ENCODE measurements around the gene CST4. TPM values are rescaled to one million over a fixed set of nuclear protein-coding genes. Genes with fewer than 3 reads are reported as not detected.
"Not testable (repeated sequence)": the region's sequence is repeated elsewhere in the genome, so short reads cannot be mapped to it uniquely, and the experiment has no call there.

CST4 gene
- total RNA-seq, 1 donor from 2014 or later, result not detected

DNA sequence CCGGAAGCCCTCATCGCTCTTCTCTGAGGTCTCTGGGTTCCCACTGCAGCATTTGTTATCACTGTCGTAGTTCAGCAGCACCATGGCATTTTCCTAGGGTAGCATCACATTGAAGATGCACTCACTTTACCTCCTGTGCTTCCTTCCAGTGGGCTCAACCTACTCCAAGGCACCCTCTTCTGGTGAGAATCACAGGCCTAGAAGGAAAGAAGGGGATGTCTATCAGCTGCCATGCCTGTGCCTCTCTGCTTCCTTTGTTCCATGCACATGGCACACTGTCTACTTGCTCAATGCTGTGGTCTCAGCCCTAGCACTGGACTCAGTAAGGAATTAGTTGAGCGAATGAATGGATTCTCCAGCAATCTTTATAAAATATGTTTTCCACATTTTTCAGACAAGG, 22.6 kb downstream of the CST4 start:
- no peak overlapping the region for H3K4me3 ChIP-seq (ENCODE audit: low read depth, low read length)
- no peaks in the 10 kb centered on the region for H3K27me3 ChIP-seq (ENCODE audit: control insufficient read depth, insufficient read depth, low read length)
- TF ChIP-seq CTCF (IDR thresholded peaks at IDR 0.05; ENCODE audit: insufficient read depth, low read length, poor library complexity, severe bottlenecking), result peak; percentile 25
- no peaks in the 10 kb centered on the region for H3K36me3 ChIP-seq (ENCODE audit: control insufficient read depth, insufficient read depth, low read length)
- DNase-seq (ENCODE audit: low read depth), result no peak

- no peak for TF ChIP-seq CTCF (IDR thresholded peaks at IDR 0.05; ENCODE audit: insufficient read depth, low read length, poor library complexity, severe bottlenecking)
- no peak for DNase-seq (ENCODE audit: low read depth)
These were observed 23.9 kb downstream of the CST4 start for GRCh38 chr20:23664954-23665353.

DNA sequence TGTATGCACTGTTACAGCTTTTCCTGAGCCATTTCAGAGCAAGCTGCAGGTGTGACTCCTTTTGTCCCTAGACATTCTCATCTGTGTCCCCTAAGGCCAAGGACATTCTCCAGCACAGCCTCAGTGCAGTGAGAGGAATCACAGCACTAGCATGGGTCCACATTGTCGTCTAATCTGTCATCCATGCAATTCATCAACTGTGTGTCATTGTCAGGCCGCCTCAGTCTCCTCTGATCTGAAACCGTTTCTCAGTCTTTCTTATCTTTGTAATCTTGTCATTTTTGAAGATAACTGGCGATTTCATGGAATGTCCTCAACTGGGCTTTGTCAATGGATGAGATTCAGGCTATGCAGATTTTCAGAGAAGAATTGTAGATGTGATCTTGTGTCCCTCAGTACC, 24.8 kb downstream of the CST4 start:
- not testable (repeated sequence) for H3K27me3 ChIP-seq (ENCODE audit: control insufficient read depth, insufficient read depth, low read length); H3K4me3 ChIP-seq (ENCODE audit: low read depth, low read length); H3K36me3 ChIP-seq (ENCODE audit: control insufficient read depth, insufficient read depth, low read length); DNase-seq (ENCODE audit: low read depth)

More at GRCh38 chr20:23664954-23665353, 23.9 kb downstream of the CST4 start:
- no peaks in the 10 kb centered on the region for H3K27me3 ChIP-seq (ENCODE audit: control insufficient read depth, insufficient read depth, low read length)
- H3K36me3 ChIP-seq (ENCODE audit: control insufficient read depth, insufficient read depth, low read length), result no peaks in the 10 kb centered on the region
- no peak overlapping the region for H3K4me3 ChIP-seq (ENCODE audit: low read depth, low read length)

- H3K27me3 ChIP-seq (ENCODE audit: control insufficient read depth, insufficient read depth, low read length), result no peaks in the 10 kb centered on the region
- H3K4me3 ChIP-seq (ENCODE audit: low read depth, low read length), result no peak overlapping the region
- no peaks in the 10 kb centered on the region for H3K36me3 ChIP-seq (ENCODE audit: control insufficient read depth, insufficient read depth, low read length)
- no peak for DNase-seq (ENCODE audit: low read depth)
- TF ChIP-seq CTCF (IDR thresholded peaks at IDR 0.05; ENCODE audit: insufficient read depth, low read length, poor library complexity, severe bottlenecking), result no peak
These were observed 25.7 kb downstream of the CST4 start for GRCh38 chr20:23663180-23663579.

GRCh38 chr20:23662276-23662870, 26.5 kb downstream of the CST4 start:
- no peak for DNase-seq (ENCODE audit: low read depth)
- H3K27me3 ChIP-seq (ENCODE audit: control insufficient read depth, insufficient read depth, low read length), result no peaks in the 10 kb centered on the region
- no peak for TF ChIP-seq CTCF (IDR thresholded peaks at IDR 0.05; ENCODE audit: insufficient read depth, low read length, poor library complexity, severe bottlenecking)
- H3K36me3 ChIP-seq (ENCODE audit: control insufficient read depth, insufficient read depth, low read length), result no peaks in the 10 kb centered on the region
- H3K4me3 ChIP-seq (ENCODE audit: low read depth, low read length), result no peak overlapping the region

DNA sequence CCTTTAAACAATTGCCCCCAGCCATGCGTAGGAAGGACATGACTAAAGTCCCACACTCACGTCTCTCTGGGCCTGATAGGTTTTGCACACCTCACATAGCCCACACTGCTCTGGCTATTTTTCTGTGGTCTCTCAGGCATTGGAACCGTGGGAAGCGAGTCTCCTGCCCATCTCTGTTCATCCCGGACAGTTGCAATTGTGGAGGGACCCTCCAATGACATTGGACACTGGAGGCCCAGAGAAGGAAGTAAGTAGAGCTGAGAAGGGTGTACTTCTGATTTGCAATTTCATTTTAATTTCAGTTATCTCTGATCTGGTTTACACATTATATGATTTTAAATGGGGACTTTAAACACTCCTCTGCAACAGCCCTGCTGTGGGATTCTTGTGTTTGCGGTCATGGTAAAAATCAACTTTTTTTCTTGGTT, 27.8 kb downstream of the CST4 start:
- H3K36me3 ChIP-seq (ENCODE audit: control insufficient read depth, insufficient read depth, low read length), result no peaks in the 10 kb centered on the region
- no peak for DNase-seq (ENCODE audit: low read depth)
- TF ChIP-seq CTCF (IDR thresholded peaks at IDR 0.05; ENCODE audit: insufficient read depth, low read length, poor library complexity, severe bottlenecking), result no peak
- no peak overlapping the region for H3K4me3 ChIP-seq (ENCODE audit: low read depth, low read length)
- no peaks in the 10 kb centered on the region for H3K27me3 ChIP-seq (ENCODE audit: control insufficient read depth, insufficient read depth, low read length)
